Epithelial cell of prostate (primary cell): ENCODE data around the gene GTF2I.
A peak's percentile ranks its signal among the peaks of the same experiment; 100 is the strongest.
"Not testable (repeated sequence)": the region's sequence is repeated elsewhere in the genome, so short reads cannot be mapped to it uniquely, and the experiment has no call there.

Source experiments
- DNase-seq: peaks from one replicate; pipeline ENCODE4 v3.0.0-alpha.2; 2011; ENCODE audit warnings: low read depth, low spot score
- H3K27ac ChIP-seq: fragments of 450-650 bp; 2 replicates; pipeline ENCODE4 v1.5.1; 2017; ENCODE audit warnings: mild to moderate bottlenecking

The GTF2I gene

DNA sequence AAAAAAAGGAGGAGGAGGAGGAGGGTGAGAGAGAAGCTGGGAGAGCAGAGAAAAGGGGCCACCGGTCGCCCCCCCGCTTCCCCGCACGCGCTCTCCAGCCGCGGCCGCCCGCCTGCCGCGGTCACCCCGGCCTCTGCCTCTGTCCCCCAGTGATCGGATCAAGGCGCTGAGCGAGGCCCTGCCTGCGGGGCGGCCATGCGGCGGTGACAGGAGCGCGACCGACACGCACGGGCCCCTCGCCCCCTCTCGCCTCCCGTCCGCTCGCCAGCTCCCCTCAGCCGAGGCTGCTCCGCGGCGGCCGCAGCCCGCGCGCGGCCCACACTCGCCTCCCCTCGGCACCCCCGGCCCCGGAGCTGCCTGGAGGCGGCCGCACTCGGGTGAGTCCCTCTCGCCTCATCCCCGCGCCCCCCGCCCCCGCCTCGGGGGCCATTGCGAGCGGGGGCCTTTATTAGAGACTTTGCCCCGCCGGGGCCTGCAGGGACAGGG, at the start of gene GTF2I:
Gene GTF2I, plus strand, starts transcription at position 27 of the 486 bp plus-strand sequence. CDS start 31,411 bp downstream, outside the sequence.
- no peak for DNase-seq

DNA sequence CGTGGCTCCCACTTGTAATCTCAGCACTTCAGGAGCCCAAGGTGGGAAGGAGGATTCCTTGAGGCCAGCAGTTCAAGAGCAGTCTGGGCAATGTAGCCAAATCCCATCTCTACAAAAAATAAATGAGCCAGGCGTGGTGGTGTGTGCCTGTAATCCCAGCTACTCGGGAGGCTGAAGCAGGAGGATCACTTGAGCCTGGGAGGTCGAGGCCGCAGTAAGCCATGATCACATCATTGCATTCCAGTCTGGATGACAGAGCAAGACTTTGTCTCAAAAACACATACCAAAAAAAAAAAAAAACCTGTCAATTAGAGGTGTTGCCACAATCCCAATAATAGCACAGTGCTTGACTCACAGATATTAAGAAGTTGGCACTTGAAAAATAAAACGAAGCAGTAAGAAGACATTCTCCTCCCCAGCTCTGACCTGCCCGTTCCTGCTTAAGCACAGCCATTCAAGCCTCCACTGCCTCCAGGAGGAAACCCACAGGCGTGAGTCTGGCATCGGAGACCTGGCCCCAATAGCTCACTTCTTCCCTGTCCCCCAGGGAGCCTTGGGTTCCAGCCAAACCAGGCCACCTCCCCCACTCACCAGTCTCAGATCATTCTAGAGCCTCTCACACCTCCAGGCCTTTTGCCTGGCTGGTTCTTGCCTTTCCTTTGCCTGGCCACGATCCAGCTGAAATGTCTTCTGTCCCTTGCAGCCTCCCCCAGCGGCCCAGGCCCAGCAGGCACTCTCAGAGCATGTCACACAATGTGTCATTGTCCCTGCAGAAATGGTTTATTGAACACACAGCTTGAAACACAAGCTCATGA, 45.3 kb upstream of the GTF2I start:
- peak overlapping the region; percentile 74 for H3K27ac ChIP-seq
- peak; percentile 91 for DNase-seq

More for the DNA sequence above, at the start of gene GTF2I:
- peak within 1 kb of the TSS; percentile 93 for H3K27ac ChIP-seq

DNA sequence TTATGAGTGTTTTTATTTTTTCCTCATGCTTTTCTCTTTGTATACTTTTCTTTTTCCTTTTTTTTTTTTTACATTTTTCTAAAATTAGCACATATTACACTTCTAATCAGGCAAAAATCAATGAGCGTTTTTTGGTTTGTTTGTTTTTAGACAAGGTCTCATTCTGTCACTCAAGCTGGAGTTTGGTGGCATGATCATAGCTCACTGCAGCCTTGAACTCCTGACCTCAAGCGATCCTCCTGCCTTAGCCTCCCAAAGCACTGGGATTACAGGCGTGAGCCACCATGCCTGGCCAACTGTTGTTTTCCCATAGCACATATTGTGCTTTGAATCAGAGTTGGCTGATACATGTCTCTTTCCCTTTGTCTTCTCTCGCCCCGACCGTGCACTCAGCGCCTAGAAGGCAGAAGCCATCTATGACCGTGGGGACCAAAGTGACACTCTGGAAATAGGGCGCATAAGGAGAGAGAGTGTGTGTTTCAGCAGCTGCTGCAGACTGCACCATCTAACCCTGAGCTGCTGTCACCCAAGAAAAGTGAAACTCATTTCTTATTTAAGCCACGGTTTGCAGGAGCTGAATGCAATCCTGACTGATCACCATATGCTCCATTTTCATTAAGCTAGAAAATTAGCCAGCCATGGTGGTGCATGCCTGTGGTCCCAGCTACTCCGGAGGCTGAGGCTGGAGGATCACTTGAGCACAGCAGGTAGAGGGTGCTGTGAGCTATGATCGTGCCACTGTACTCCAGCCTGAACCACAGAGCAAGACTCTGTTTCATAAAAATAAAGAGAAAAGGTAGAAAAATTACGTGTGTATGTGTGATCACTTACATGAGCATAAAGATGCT, 41.4 kb upstream of the GTF2I start:
- H3K27ac ChIP-seq, result no peak overlapping the region

GRCh38 chr7:74617180-74617744, 40.3 kb upstream of the GTF2I start:
- DNase-seq, result no peak

More for the DNA sequence above, 41.4 kb upstream of the GTF2I start:
- no peak for DNase-seq

DNA sequence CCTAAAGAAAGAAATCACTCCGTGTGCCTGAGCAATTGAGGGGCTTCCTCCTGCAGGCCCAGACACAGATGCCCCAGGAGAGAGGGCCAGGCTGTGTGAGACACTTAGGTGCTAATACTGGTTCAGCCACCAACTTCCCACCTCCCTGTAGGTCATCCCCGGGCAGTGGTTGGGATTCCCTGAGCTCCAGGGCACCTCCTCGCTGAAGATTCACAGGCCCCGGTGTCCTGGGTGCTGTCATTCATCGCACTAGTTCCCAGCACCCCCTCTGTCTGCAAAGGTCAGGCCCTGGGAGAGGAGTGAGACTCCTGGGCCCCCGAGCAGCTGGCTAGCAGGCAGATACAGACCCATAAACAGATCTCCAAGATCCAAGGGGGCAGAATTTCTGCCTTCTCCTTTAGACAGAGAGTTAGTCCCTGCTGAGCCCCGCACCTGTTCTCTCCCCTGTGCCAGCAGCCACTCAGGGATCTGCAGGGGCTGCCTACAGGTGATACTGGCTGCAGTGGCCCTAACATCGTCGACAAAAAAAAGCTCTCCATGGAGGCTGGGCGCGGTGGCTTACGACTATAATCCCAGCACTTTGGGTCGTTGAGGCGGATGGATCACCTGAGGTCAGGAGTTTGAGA, 38.2 kb upstream of the GTF2I start:
- no peak overlapping the region for H3K27ac ChIP-seq
- no peak for DNase-seq

More at GRCh38 chr7:74617180-74617744, 40.3 kb upstream of the GTF2I start:
- no peak overlapping the region for H3K27ac ChIP-seq

GRCh38 chr7:74622228-74622749, 35.2 kb upstream of the GTF2I start:
- DNase-seq, result no peak
- H3K27ac ChIP-seq, result no peak overlapping the region

DNA sequence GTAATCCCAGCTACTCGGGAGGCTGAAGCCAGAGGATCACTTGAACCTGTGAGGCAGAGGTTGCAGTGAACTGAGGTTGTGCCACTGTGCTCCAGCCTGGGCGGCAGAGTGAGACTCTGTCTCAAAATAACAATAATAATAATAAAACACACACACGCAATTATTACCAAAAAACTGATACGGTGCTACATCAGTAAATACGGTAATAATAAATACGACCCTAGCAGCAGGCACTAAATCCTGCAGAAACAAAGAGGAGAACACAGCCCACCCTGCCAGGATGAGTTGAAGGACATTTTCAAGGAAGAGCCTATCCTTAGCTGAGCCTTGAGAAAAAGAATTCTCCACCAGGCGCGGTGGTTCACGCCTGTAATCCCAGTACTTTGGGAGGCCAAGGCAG, 34.4 kb upstream of the GTF2I start:
- H3K27ac ChIP-seq, result no peak overlapping the region
- DNase-seq, result no peak

DNA sequence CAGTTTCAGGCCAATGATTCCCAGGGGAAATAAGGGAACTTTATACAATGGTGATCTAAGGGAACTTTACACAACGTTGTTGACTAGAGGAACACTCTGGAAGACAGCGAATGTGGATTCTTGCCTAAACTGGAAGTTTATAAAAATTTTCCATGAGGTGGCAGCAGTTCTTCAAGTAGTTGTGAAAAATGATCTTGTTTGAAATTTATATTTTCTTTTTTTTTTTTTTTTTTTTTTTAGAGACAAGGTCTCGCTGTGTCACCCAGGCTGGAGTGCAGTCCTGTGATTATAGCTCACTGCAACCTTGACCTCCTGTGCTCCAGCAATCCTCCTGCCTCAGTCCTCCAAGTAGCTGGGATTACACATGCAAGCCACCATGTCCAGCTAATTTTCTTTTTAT, 32.1 kb upstream of the GTF2I start:
- DNase-seq, result no peak

GRCh38 chr7:74627661-74628411, 29.7 kb upstream of the GTF2I start:
- DNase-seq, result no peak
- H3K27ac ChIP-seq, result no peak overlapping the region

More for the DNA sequence above, 32.1 kb upstream of the GTF2I start:
- no peak overlapping the region for H3K27ac ChIP-seq

DNA sequence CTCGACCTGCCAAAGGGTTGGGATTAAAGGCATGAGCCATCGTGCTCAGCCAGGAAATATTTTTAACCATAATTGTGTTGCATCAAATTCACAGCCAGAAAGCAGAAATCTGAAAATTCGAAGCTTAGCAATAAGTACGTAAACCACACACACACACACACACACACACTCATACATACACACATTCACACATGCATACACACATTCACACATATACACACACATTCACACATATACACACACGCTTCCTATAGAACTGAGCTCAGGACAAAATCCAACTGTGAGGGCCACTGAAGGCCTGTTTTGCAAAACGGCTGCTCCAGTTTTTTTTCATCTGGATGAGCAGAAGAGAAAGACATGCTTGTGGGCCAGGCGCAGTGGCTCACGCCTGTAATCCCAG, 25.0 kb upstream of the GTF2I start:
- no peak for DNase-seq
- no peak overlapping the region for H3K27ac ChIP-seq

DNA sequence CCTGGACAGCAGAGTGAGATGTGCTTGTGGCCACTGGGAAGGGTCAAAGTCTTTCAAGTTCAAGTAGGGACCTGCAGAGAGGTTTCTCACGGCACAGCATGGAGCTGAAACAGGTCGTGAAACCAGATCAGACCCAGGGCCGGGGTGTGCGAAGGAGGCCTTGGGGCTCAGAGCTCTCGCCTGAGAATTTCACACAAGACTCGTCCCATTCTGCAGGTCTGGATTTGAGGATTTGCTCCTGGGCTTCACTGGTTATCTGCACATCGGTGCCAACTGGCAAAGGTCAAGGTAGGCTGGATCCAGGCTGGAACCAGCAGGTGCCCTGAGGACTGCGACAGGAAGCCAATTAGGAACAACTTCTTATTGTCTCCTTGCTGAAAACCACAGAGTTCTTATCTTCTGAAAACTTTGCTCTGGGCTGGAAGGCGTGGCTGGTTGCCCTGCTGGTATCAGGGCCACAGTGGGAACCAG, 24.0 kb upstream of the GTF2I start:
- no peak for DNase-seq
- H3K27ac ChIP-seq, result no peak overlapping the region

DNA sequence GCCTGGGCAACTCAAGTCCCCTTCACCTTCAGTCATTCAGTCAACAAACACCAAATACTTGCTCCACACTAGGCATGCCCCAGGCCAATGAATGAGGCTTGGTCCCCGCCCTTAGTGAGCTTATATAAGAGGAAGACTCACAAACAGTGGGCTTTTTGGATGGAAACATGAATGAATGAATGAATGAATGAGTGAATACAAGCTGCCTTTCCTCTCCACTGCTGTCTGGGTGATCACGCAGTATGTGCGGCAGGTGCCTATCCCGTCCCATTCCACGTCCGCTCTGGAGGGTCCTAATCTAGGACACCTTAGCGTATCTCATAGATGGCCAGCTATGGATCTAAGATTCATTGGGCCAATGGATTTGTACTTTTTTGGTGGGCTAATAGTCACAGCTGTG, 19.8 kb upstream of the GTF2I start:
- no peak for DNase-seq
- no peak overlapping the region for H3K27ac ChIP-seq

DNA sequence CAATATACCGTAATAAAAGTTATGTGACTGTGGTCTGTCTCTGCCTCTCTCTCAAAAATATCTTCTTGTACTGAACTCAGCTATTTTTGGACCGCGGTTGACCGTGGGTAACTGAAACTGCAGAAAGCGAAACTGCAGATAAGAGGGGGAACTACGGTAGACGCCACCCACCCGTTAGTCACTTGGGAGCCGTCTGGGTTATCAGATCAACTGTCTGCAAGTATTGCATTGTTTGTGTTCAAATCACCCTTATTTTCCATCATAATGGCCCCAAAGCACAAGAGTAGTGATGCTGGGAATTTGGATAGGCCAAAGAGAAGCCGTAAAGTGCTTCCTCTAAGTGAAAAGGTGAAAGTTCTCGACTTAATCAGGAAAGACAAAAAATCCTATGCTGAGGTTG, 7.5 kb upstream of the GTF2I start:
- not testable (repeated sequence) for DNase-seq, H3K27ac ChIP-seq

- not testable (repeated sequence) for DNase-seq, H3K27ac ChIP-seq
Measured at GRCh38 chr7:74650493-74651132, 6.9 kb upstream of the GTF2I start.

GRCh38 chr7:74651133-74651504, 6.4 kb upstream of the GTF2I start:
- DNase-seq, H3K27ac ChIP-seq: not testable (repeated sequence)

- no peak overlapping the region for H3K27ac ChIP-seq
- no peak for DNase-seq
Measured at GRCh38 chr7:74653686-74654181, 3.8 kb upstream of the GTF2I start.

DNA sequence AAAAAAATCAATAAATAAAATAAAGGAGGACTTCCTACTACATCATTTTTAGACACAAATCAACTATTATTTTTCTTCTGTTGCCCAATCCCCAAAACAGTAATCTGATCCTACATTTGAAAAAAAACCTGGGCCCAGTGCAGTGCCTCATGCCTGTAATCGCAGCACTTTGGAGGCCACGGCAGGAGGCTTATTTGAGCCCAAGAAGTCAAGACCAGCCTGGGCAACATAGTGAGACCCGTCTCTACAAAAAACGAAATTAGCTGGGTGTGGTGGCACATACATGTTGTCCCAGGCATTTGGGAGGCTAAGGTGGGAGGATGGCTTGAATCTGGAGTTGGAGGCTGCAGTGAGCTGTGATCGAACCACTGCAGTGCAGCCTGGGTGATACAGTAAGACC, 2.7 kb upstream of the GTF2I start:
- H3K27ac ChIP-seq, result no peak overlapping the region
- DNase-seq, result no peak

DNA sequence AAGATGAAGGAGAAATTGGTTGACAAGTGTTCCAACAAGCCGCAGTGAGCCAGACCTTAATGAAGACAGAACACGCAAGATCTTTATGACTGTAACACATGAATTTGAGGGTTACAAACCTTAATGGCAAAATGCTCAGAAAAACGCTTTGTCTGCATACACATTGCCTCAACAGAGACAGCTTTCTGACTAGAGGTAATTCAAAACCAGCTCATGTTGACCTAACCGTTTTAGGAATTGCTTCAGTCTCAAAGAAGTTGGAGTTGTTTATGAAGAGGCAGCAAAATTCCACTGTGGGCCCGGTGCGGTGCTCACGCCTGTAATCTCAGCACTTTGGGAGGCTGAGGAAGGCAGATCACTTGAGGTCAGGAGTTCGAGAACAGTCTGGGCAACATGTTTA, 2.2 kb upstream of the GTF2I start:
- no peak overlapping the region for H3K27ac ChIP-seq
- DNase-seq, result no peak
